Measurements from ENCODE around the gene HUS1B. TPM values are rescaled to one million over a fixed set of nuclear protein-coding genes. Genes with fewer than 3 reads are reported as not detected.

HUS1B gene
- total RNA-seq, 2 donors from 2014 or later = 0.34 to 0.95 TPM

DNA sequence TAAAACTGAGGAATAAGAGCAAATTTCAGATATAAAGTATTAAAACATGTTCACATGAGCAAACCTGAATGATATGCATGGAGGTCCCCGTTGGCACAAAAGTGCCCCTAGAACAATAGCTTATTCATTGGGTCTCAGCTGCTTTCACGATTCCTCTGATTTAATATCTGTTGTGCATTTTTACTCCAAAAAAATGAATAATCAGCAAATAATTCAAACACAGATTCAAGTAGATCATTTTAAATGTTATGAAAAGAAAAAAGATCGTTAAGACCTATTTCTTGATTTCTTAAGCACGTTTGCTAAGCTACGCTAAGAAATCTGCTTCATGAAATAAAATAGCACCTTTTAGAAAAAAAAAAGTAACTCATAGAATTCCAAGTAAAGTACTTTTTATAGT lies 21.7 kb downstream of the HUS1B start:
- intact Hi-C loops (cut with DNase I, micrococcal nuclease) = no loop called here
- DNase-seq (no peak), ATAC-seq (no peak)

- intact Hi-C loops (cut with DNase I, micrococcal nuclease) = no loop called here
- no peak for DNase-seq
- no peak for ATAC-seq
These were observed 23.3 kb downstream of the HUS1B start for GRCh38 chr6:633611-634010.

- intact Hi-C loops (cut with DNase I, micrococcal nuclease) = loop anchor here in 1 of 2 donors (10.0 kb wide), 1 partner anchor 96 kb away; no protein-coding TSS in a partner anchor
- no peak for ATAC-seq
- no peak for DNase-seq
These were observed 28.1 kb downstream of the HUS1B start for GRCh38 chr6:628766-629165.

GRCh38 chr6:626236-626635 lies 30.7 kb downstream of the HUS1B start:
- intact Hi-C loops (cut with DNase I, micrococcal nuclease) = loop anchor here in 1 of 2 donors (10.0 kb wide), 1 partner anchor 99 kb away; no protein-coding TSS in a partner anchor
- ATAC-seq (no peak), DNase-seq (no peak)

DNA sequence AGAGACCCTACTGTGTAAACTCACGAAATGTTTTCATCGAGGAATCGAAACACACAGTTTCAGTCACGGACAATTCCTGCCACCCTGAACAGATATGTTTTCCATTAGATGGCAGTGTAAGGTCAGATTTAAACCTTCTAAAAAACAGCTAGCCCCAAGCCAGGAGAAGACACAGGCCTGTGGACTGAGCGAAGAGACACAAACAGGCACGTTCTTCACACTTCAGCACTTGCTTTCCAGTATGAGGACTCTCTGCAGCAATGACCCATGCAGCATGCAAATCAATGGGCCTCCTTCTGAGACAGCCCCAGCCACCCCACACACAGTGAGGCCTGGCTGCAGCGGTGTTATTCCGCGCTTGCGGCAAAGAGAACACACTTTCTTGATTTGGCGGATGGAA lies 31.9 kb downstream of the HUS1B start:
- intact Hi-C loops (cut with DNase I, micrococcal nuclease) = loop anchor here in 1 of 2 donors (10.0 kb wide), 1 partner anchor 100 kb away; no protein-coding TSS in a partner anchor
- ATAC-seq (no peak), DNase-seq (peak in 1 of 2 donors; percentile 10)

DNA sequence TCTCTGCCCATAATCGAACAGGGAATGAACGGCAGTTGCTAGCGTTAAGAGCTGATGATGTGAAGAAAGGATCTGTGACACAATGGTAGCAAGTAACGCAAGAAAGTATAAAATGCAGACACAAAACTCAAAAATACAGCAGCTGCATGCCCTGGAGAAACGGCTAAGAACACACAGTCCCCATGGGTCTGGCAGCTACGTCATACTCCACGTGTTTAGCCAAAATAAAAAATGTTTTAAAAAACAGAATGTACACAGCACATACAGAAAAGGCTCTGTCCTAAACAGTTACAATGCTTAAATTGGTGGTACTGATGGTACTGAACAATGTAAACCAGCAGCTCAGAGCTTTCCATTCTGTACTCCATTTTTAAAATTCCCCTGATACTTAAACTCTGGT lies 34.4 kb downstream of the HUS1B start:
- DNase-seq (no peak), ATAC-seq (no peak)
- intact Hi-C loops (cut with DNase I, micrococcal nuclease) = loop anchor here in 1 of 2 donors (10.0 kb wide), 1 partner anchor 102 kb away; no protein-coding TSS in a partner anchor

- DNase-seq = no peak
- no peak for ATAC-seq
- intact Hi-C loops (cut with DNase I, micrococcal nuclease) = loop anchor here in 1 of 2 donors (10.0 kb wide), 1 partner anchor 103 kb away; no protein-coding TSS in a partner anchor
These were observed 35.0 kb downstream of the HUS1B start for GRCh38 chr6:621931-622330.

DNA sequence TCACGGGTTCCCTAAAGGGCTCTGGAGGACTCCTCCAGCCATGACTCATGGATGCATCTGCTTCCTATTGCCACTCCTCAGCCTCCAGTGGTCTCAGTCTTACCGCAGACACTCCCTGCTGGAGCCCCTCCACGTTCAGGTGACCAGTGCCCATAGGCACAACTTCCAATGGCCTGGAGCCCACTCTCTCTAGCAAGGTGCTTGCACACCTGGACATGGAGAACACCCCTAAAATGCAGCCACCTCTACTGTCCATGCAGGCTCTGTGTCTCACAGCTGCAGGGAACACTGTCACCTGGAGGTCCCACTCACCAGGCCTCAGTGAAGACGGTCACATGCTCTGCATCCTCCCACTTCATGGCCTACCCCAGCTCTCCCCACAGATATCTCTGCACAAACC lies 36.0 kb downstream of the HUS1B start:
- DNase-seq (no peak), ATAC-seq (no peak)
- intact Hi-C loops (cut with DNase I, micrococcal nuclease) = loop anchor here in 1 of 2 donors (10.0 kb wide), 1 partner anchor 104 kb away; no protein-coding TSS in a partner anchor

DNA sequence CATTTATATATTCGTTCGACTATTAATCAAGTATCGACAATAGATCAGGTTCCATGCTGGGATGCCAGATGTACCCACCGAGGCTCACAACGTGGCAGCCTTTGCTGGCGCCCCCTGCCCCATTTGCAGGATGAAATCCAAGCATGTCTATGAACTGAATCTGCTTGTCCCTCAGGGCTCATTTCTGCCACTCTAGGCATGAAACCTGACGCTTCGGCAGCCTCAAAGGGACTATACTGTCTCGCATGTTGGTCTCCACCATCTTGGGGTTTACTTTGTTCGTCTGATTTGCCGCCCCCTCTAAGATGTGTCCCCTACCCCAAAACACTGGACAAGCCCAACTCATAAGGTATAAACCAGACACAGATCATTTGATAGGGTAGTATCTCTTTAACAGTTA lies 36.7 kb downstream of the HUS1B start:
- no peak for DNase-seq
- ATAC-seq = no peak
- intact Hi-C loops (cut with DNase I, micrococcal nuclease) = loop anchor here in 1 of 2 donors (10.0 kb wide), 1 partner anchor 105 kb away; no protein-coding TSS in a partner anchor

DNA sequence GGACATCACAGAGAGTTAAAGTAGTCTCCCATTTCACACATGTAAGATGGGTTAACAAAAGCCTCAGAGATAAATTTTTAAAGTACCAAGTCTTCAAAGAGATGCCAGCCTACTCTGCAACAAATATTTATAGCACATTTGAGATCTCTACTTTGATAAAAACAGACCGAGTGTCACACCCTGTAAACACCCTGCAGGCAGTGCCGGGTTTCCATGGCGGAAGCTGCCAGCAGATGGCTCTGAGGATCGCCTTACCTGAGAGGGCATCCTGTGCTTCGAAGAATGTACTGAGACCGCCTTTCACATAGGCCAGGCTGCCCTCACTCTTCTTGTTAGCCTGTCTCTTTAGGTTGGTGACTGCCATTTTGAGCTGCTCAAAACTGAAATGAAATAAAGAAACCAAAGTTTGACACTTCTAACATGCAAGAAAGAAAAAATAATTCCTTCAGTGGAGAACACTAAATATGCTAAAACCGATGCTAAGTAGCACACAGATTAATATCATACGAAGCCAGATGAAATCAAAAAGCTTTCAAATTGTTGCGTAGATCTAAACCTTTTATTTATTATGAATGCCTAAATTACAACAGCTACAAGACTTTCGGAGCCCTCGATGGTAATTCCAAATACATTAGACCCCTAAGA lies 39.3 kb downstream of the HUS1B start:
- no peak for DNase-seq
- intact Hi-C loops (cut with DNase I, micrococcal nuclease) = no loop called here
- peak; percentile 45 for ATAC-seq

DNA sequence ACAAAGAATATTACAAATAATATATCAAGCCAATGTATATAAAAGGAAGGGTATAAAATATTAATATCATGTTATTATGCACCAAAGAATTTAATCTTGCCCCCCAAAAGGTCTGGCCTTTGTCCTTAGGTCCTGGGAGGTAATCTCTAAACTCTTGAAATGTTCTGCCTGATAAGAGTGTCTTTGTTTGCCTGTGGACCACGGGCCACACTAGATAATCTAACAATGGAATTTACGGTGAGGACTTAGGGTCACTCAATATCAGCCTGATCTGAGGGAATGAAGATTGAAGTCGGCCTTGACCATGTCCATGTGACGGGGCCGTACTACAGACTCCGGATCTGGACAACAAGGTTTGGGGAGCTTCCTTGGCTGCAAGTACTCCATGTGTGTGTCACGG lies 42.9 kb downstream of the HUS1B start:
- DNase-seq = no peak
- ATAC-seq = no peak
- intact Hi-C loops (cut with DNase I, micrococcal nuclease) = no loop called here

GRCh38 chr6:611928-612327 lies 45.0 kb downstream of the HUS1B start:
- DNase-seq (no peak), ATAC-seq (no peak)
- intact Hi-C loops (cut with DNase I, micrococcal nuclease) = no loop called here

- intact Hi-C loops (cut with DNase I, micrococcal nuclease) = no loop called here
- ATAC-seq (no peak), DNase-seq (no peak)
These were observed 46.0 kb downstream of the HUS1B start for GRCh38 chr6:610882-611281.

DNA sequence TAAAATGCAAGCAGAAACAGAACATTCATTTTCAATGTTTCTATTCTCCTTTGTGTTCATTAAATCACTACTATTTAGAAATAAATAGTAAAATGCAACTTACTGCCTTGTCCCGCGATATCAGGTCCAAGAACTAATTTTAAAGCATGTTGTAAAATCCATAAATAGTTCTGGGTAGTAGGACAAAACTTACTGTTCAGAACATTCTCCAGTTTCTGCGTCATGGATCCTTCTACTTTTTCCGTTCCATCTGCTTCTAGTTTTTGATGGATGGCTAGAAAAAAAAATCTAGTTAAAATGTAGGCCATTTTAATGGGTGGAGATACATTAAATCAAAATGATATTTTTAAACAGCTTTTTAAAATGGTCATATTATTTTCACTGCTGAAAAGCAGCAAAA lies 47.0 kb downstream of the HUS1B start:
- intact Hi-C loops (cut with DNase I, micrococcal nuclease) = no loop called here
- ATAC-seq (no peak), DNase-seq (no peak)

DNA sequence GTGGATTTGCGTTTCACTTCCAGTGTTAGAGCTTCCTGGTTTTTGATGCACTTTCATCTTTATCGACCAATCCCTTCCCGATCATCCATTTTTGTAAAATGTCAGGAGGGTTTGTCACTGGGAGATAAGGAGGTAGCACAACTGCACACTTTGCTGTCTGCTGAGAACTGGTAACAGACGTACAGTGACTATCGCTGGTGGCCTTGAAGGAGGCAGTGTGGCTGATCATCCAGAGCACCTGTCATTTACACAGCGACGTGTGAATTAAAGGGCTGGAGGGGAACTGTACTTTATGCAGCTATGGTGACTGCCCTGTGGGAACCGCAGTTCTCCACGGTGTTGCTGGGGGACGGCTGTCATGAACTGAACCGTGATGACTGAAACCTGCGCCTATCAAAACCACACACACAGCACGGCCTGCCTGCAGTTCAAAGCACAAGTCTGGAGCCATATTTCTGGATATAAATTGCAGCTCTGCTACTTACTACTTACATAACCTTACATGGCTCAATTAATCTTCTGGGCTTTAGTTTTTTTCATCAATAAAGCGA lies 50.0 kb downstream of the HUS1B start:
- DNase-seq = no peak
- intact Hi-C loops (cut with DNase I, micrococcal nuclease) = no loop called here
- ATAC-seq = no peak

Other genes starting within 250 kb of the HUS1B start
- gene EXOC2, start 36.0 kb upstream of the HUS1B start, total RNA-seq = 10 to 100 TPM; 13.9 to 17.6 TPM

All from left colon (tissue), 2 donors.